Subcutaneous preadipocyte (primary cell): ENCODE data around the gene PHACTR1. TPM values are rescaled to one million over a fixed set of nuclear protein-coding genes. Genes with fewer than 3 reads are reported as not detected.
A peak's percentile ranks its signal among the peaks of the same experiment; 100 is the strongest.

Experiments
- small RNA-seq: library from RNA; depleted of rRNA; stranded (forward); fragments of <200 nt; gene quantifications from one replicate; pipeline ENCODE3, GENCODE V24; 2012
- total RNA-seq: library from RNA; depleted of rRNA; stranded (reverse); fragments of >200 nt; gene quantifications from 2 replicates; pipeline ENCODE4 v1.2.3, GENCODE V29; 2012

Gene PHACTR1
- 3.7 and 4.4 TPM in 2 replicates for total RNA-seq

DNA sequence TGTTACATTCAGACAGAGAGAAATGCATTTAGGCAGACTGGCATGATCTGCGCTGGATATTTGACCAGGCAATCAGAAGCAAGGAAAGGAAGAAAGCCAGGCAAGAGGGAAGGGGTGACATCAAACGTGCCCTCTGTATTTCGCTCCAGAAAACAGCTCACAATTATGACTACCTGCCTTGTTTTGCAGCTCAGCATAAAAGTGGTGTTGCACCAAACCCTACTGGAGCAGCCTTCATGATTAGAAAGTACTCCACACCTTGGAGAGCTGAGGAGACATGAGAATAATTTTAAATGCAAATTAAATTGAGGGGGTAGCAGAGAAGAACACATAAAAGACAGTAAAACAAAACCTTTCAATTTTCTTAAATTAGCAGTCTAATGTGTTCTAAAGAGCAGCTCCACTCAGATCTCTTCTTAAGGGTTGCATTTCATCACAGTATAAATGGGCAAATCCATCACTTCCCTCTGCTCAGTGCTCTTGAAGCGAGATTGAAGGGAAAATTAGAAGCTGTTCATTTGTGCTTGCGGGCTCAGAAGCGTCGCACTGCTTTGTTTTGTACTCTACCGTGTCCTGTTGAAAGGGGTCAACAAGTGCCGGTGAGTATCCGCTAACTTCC is at the start of gene PHACTR1:
PHACTR1 (plus strand) TSS at position 470 of the 619 bp plus-strand sequence.

DNA sequence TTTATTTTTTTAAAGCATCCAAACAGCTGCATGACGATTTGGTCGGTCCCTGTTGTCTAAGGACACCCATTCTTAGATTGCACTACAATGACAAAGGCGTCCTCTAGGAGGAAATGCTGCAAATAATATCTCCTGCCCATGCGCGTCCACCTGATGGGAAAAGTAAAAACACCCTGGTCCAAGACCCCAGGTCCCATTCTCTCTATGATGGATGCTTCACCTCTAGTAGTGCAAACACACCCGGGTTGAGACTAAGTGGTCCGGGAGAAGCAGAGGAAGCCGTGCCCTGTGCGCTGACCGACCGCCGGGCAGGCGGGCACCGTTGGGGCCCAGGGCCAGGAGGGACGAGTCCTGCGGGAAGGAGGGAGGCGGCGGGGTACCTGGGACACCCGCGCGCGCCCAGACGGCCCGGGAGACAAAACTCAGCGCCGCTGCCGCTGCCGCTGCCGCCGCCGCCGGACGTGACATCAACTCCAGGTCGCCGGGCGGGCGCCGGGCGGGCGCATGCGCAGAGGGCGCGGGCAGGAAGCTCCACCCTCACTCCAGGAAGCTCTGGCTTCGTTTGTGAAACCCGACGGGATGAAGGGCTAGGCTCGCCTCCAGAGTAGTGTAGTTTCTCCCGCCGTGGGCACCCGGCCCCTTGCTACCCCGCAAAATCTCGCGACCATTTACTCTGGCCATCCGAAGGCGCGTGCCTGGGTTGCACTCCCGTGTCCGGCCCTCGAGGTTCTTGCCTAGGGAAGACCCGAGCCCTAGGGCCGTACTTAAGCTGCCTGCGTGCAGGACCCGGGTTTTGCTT is 611.7 kb downstream of the PHACTR1 start, which contains the start of gene TBC1D7:
TBC1D7 (minus strand) TSS at position 462 of the 799 bp plus-strand sequence. CDS start 1,639 bp downstream, outside the sequence.

Small RNA genes within 50 kb of the gene (small RNA-seq; reads per million reads assigned to genes)
- 13.8 reads per million, percentile 96 among the genes with 10 or more reads in this experiment for gene RNU1-11P
